WTC11 (cell line): ENCODE results near the gene USB1. TPM values are rescaled to one million over a fixed set of nuclear protein-coding genes. Genes with fewer than 3 reads are reported as not detected.

Source experiments
- ATAC-seq: fragments of 200-7000 bp; cut with Tn5 transposase; 2 replicates; pipeline ENCODE4 v1.10.0; 2021; ENCODE audit warnings: mild to moderate bottlenecking, moderate library complexity
- CTCF ChIA-PET: fragments of 300-600 bp; sonication (Branson Sonifier 250); formaldehyde crosslinking; loops from one replicate; lab custom pipeline; 2021; ENCODE audit warnings: antibody characterized with exemption; lab: Charles Lee
- POLR2A ChIA-PET: fragments of 350-600 bp; sonication (Branson Sonifier 250); formaldehyde crosslinking; loops from one replicate; lab custom pipeline; 2021; ENCODE audit warnings: antibody characterized with exemption; lab: Charles Lee
- DNase-seq: peaks from one replicate; pipeline ENCODE4 v3.0.0; 2021; ENCODE audit warnings: low spot score
- H3K27ac Mint-ChIP-seq: 2 replicates; pipeline ENCODE4 v1.8.0; 2021; ENCODE audit warnings: mixed read lengths
- H3K27me3 Mint-ChIP-seq: 2 replicates; pipeline ENCODE4 v1.8.0; 2021; ENCODE audit warnings: low read depth, mild to moderate bottlenecking, moderate library complexity, mixed read lengths
- H3K36me3 Mint-ChIP-seq: 2 replicates; pipeline ENCODE4 v1.8.0; 2021; ENCODE audit warnings: mixed read lengths
- H3K4me1 Mint-ChIP-seq: 2 replicates; pipeline ENCODE4 v1.8.0; 2022; ENCODE audit warnings: mixed read lengths
- H3K4me3 Mint-ChIP-seq: 2 replicates; pipeline ENCODE4 v1.8.0; 2021; ENCODE audit warnings: mild to moderate bottlenecking, moderate library complexity, mixed read lengths
- H3K9me3 Mint-ChIP-seq: 2 replicates; pipeline ENCODE4 v1.8.0; 2021; ENCODE audit warnings: mixed read lengths
- ATF2 ChIP-seq: sonication (generic); formaldehyde crosslinking; IDR thresholded peaks from 2 replicates; pipeline ENCODE4 v1.8.1; 2022; ENCODE audit warnings: low read depth, missing genetic modification reagents, borderline replicate concordance
- CTCF ChIP-seq: fragments of 200-600 bp; IDR thresholded peaks from 2 replicates; pipeline ENCODE4 v1.8.0; 2022; ENCODE audit warnings: antibody characterized with exemption
- ELF4 ChIP-seq: sonication (generic); formaldehyde crosslinking; IDR thresholded peaks from 2 replicates; pipeline ENCODE4 v1.8.1; 2022; ENCODE audit warnings: low read depth, mild to moderate bottlenecking, moderate library complexity, missing genetic modification reagents
- ETV6 ChIP-seq: sonication (generic); formaldehyde crosslinking; IDR thresholded peaks from 2 replicates; pipeline ENCODE4 v1.8.1; 2022; ENCODE audit warnings: mild to moderate bottlenecking, missing genetic modification reagents
- JUN ChIP-seq: sonication (generic); formaldehyde crosslinking; IDR thresholded peaks from 2 replicates; pipeline ENCODE4 v1.8.0; 2023; ENCODE audit warnings: mild to moderate bottlenecking, missing genetic modification reagents
- MYBL2 ChIP-seq: sonication (generic); formaldehyde crosslinking; IDR thresholded peaks from 2 replicates; pipeline ENCODE4 v1.8.1; 2023; ENCODE audit warnings: mild to moderate bottlenecking, moderate library complexity, missing genetic modification reagents
- OVOL2 ChIP-seq: fragments of 250-450 bp; sonication (Bioruptor Pico); IDR thresholded peaks from 2 replicates; pipeline ENCODE4 v1.9.0; 2021; ENCODE audit warnings: mild to moderate bottlenecking, borderline replicate concordance
- SP1 ChIP-seq: sonication (generic); formaldehyde crosslinking; conservative IDR thresholded peaks from 2 replicates; pipeline ENCODE4 v1.8.1; 2022; ENCODE audit warnings: missing genetic modification reagents
- USF1 ChIP-seq: sonication (generic); formaldehyde crosslinking; IDR thresholded peaks from 2 replicates; pipeline ENCODE4 v1.8.0; 2022; ENCODE audit warnings: mild to moderate bottlenecking, missing genetic modification reagents
- ZBTB21 ChIP-seq: sonication (generic); formaldehyde crosslinking; IDR thresholded peaks from 2 replicates; pipeline ENCODE4 v1.8.1; 2023; ENCODE audit warnings: mild to moderate bottlenecking, missing genetic modification reagents, borderline replicate concordance
- ZMAT4 ChIP-seq: fragments of 250-450 bp; sonication (Bioruptor Pico); IDR thresholded peaks from 2 replicates; pipeline ENCODE4 v1.9.0; 2021; ENCODE audit warnings: mild to moderate bottlenecking
- ZNF121 ChIP-seq: sonication (generic); formaldehyde crosslinking; IDR thresholded peaks from 2 replicates; pipeline ENCODE4 v1.8.0; 2023; ENCODE audit warnings: missing genetic modification reagents
- ZNF425 ChIP-seq: fragments of 250-450 bp; sonication (Bioruptor Pico); conservative IDR thresholded peaks from 2 replicates; pipeline ENCODE4 v1.9.0; 2021; ENCODE audit warnings: mild to moderate bottlenecking
- ZNF512 ChIP-seq: sonication (generic); formaldehyde crosslinking; IDR thresholded peaks from 2 replicates; pipeline ENCODE4 v1.8.1; 2022; ENCODE audit warnings: missing genetic modification reagents, borderline replicate concordance
- total RNA-seq: library from RNA; stranded (reverse); gene quantifications from 3 replicates; pipeline ENCODE4 v1.2.3, GENCODE V29; 2021

USB1 gene
- total RNA-seq, 1 experiment from 2014 or later = 67.1 TPM

GRCh38 chr16:58049232-58050185 is 48.3 kb downstream of the USB1 start (continued):
- TF ChIP-seq ATF2 (CRISPR knock-in tag) (no peak), OVOL2 (CRISPR knock-in tag) (no peak), CTCF (no peak)

- Mint-ChIP-seq H3K9me3 (peaks cover 7% of the 10 kb centered on the region), H3K4me3 (no peak overlapping the region), H3K36me3 (no peaks in the 10 kb centered on the region), H3K27me3 (no peaks in the 10 kb centered on the region), H3K4me1 (peaks cover 20% of the 10 kb centered on the region), H3K27ac (no peak overlapping the region)
- DNase-seq = no peak
- ChIA-PET POLR2A (no interaction called here), CTCF (interaction anchor here (2.3 kb wide), 1 partner anchor 46 kb away, joined by 6 read pairs; no protein-coding TSS in a partner anchor)
- TF ChIP-seq ETV6 (no peak), ZNF425 (no peak), ZNF512 (CRISPR knock-in tag) (no peak), ZNF121 (CRISPR knock-in tag) (no peak), MYBL2 (CRISPR knock-in tag) (no peak)
- ATAC-seq = no peak
Observed at GRCh38 chr16:58051296-58051695, 50.1 kb downstream of the USB1 start.

- DNase-seq (no peak), ATAC-seq (no peak)
- no peak overlapping the region for H3K4me3 Mint-ChIP-seq
- ChIA-PET CTCF (interaction anchor here (1.6 to 2.3 kb wide), 5 partner anchors 20 to 75 kb away, joined by 3 to 10 read pairs (median 6); no protein-coding TSS in a partner anchor), POLR2A (no interaction called here)
- no peak overlapping the region for H3K27ac Mint-ChIP-seq
- peaks cover 7% of the 10 kb centered on the region for H3K9me3 Mint-ChIP-seq
- H3K4me1 Mint-ChIP-seq = peaks cover 16% of the 10 kb centered on the region
- H3K36me3 Mint-ChIP-seq = no peaks in the 10 kb centered on the region
- H3K27me3 Mint-ChIP-seq = no peaks in the 10 kb centered on the region
- TF ChIP-seq SP1 (CRISPR knock-in tag) = no peak
- TF ChIP-seq ZMAT4 (CRISPR knock-in tag) = no peak
- no peak for TF ChIP-seq JUN (CRISPR knock-in tag)
- no peak for TF ChIP-seq ELF4
- TF ChIP-seq ZBTB21 (CRISPR knock-in tag) = no peak
- no peak for TF ChIP-seq USF1 (CRISPR knock-in tag)
- TF ChIP-seq, all 79 proteins: peak for 0
Observed at GRCh38 chr16:58051821-58052603, 50.8 kb downstream of the USB1 start.
